HAP-1 (cell line): ENCODE data around the gene MROH2B.

Source experiments
- DNase-seq, 2 experiments: peaks; one replicate each; pipeline ENCODE4 v3.0.0-alpha.2; 2016 to 2020; ENCODE audit warnings: low spot score in 2 of 2
- H3K27me3 ChIP-seq: fragments of 250-450 bp; sonication (Bioruptor Pico); 2 replicates; pipeline ENCODE4 v1.5.1; 2020; ENCODE audit warnings: low read depth, mild to moderate bottlenecking, moderate library complexity
- H3K36me3 ChIP-seq: fragments of 250-450 bp; sonication (Bioruptor Pico); replicated peaks from 2 replicates; pipeline ENCODE4 v1.5.1; 2020; ENCODE audit warnings: mild to moderate bottlenecking
- H3K4me1 ChIP-seq: fragments of 250-450 bp; sonication (Bioruptor Pico); 2 replicates; pipeline ENCODE4 v1.5.1; 2020; ENCODE audit warnings: mild to moderate bottlenecking
- H3K4me3 ChIP-seq: fragments of 250-450 bp; sonication (Bioruptor Pico); 2 replicates; pipeline ENCODE4 v1.5.1; 2020; ENCODE audit warnings: mild to moderate bottlenecking, moderate library complexity
- H3K9me3 ChIP-seq: fragments of 250-450 bp; sonication (Bioruptor Pico); 2 replicates; pipeline ENCODE4 v1.5.1; 2020; ENCODE audit warnings: mild to moderate bottlenecking, moderate library complexity
- in situ Hi-C: fragments of 300-500 bp; cut with MboI; formaldehyde crosslinking; loops from 3 replicates; pipeline ENCODE4 v1.14.3; 2020; ENCODE audit warnings: low sequenced_read_pairs, inconsistent platforms, mixed read lengths

Gene MROH2B

DNA sequence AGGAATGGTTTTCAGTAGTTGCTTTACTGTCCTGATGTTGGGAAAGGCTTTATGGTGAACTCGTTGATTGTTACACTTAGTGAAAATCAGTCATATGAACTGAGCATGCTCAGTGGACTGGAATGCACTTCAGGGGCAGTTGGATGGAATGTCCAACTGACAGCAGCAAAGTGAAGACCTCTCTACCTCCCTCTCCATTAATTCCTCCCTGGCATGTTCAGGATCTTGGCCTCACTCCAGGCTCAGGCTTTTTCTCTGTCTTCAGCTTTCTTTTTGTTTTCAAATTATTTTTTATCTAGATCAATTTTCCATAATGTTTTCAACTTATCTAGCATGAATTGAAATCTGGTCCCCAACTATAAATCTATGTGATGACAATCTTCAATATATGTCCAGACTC is at the start of gene MROH2B:
Gene MROH2B (minus strand): TSS at position 101 of the 400 bp plus-strand sequence. CDS start 490 bp downstream, outside the sequence.
- DNase-seq = no peak
- in situ Hi-C loops = no loop called here
- no peaks in the 10 kb centered on the region for H3K27me3 ChIP-seq
- H3K4me1 ChIP-seq = no peaks in the 10 kb centered on the region
- H3K4me3 ChIP-seq = no peak within 1 kb of the TSS
- H3K9me3 ChIP-seq = no peaks in the 10 kb centered on the region
- H3K36me3 ChIP-seq = no peaks in the 10 kb centered on the region

DNA sequence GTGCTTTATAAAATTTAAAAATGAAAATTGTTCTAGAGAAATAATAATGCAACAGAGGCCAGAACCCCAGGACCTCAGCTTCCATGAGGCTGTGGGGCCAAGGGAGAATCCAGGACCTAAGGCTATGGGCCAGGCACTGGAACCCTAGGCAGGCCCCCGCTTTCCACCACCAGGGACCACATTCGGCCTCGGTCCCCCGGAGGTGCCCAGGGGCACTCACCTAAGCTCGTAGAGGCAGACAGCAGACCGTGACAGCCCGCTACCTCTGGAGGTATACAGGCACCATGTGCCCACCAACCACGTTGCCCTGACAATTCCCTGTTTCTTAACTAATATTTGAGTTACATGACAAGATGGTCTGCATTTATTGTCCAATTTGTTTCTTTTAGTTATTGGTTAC is 49.5 kb upstream of the MROH2B start:
- in situ Hi-C loops = no loop called here
- no peak for DNase-seq
- Histone ChIP-seq H3K4me3 (no peak overlapping the region), H3K27me3 (no peaks in the 10 kb centered on the region; the same call in 1 of the 2 replicates), H3K4me1 (no peaks in the 10 kb centered on the region), H3K36me3 (no peaks in the 10 kb centered on the region), H3K9me3 (no peaks in the 10 kb centered on the region)

DNA sequence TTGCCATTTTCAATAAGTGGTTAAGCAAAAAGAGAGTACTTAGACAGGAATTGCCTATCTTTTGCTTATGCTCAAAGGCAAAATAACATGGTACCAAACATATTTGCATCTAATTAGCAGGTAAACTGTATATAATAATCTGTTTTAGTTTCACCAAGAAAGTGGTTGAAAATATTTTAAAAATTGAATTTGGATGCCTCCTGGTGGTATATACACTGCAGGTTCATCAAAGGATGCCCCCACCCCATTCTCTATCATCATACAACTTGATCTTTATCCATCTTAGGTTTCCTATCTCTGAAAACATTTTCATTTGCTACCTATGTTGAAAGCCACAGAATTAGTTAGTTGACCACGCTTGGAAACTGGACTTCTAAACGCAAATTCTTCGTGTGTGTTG is 47.0 kb upstream of the MROH2B start:
- no peak for DNase-seq
- in situ Hi-C loops = no loop called here
- H3K4me1 ChIP-seq = no peaks in the 10 kb centered on the region

DNA sequence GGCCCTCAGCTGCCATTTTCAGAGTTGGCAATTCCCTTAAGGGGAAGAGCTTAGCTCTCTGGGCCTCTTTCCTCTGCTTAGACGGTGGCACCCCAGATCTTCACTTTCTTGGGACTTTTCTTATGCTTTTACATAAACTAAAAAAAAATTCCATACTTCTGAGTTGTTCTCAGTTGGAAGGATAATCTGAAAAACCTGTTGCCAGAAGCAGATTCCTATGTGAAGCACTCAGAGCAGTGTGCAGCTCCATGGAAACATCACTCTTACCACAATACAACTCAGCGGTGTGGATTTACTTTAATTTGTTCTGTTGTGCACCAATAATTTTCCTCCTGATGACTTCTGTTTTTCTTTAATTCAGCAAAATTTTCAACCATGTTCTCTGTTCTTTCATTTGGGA is 44.1 kb upstream of the MROH2B start:
- Histone ChIP-seq H3K9me3 (no peaks in the 10 kb centered on the region), H3K27me3 (no peaks in the 10 kb centered on the region; the same call in 1 of the 2 replicates), H3K36me3 (no peaks in the 10 kb centered on the region), H3K4me1 (no peaks in the 10 kb centered on the region), H3K4me3 (no peak overlapping the region)
- in situ Hi-C loops = no loop called here
- DNase-seq = no peak

More for the DNA sequence above, 47.0 kb upstream of the MROH2B start:
- Histone ChIP-seq H3K27me3 (no peaks in the 10 kb centered on the region; the same call in 1 of the 2 replicates), H3K4me3 (no peak overlapping the region), H3K36me3 (no peaks in the 10 kb centered on the region), H3K9me3 (no peaks in the 10 kb centered on the region)

DNA sequence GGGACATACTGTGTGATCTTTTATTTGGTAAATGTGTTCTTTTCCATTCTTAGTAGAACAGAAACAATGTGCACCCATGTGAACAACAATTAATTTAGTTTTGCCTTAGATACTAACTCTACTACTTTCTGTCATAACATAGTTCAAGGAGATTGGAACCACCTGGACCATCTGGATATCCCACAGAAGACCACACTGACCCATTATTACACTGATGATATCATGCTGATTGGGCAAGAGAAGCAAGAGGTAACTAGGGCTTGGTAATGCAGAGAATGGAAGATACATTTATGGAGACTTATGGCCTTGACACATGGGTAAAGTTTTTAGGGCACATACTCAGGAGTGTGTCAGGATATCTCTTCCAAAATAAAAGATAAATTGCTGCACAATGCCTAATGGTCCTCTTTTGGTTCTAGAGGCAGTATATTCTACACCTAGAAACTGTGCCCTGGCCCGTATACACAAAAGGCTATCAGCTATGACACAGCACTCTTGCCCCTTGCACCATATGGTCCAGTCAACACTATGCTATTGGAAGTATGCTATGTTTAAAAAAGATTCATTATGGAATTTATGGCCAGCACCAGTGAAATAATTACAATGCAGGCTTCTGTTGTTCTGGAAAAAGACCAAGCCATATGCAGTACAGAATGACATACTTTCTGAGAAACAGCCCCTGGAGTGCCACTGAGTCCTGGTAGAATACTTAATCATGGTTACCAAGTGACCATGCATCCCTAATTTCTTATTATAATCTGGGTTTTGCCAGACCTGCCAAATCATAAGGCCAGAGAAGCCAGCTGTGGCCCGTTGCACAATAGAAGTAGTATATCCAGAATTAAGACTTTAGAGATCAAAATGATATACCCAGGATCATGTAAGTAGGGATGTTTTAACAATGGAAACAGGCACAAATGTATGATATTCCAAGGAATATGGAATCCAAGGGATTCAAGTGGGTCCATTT is 41.6 kb upstream of the MROH2B start:
- in situ Hi-C loops = no loop called here
- H3K4me3 ChIP-seq = no peak overlapping the region
- no peak for DNase-seq

DNA sequence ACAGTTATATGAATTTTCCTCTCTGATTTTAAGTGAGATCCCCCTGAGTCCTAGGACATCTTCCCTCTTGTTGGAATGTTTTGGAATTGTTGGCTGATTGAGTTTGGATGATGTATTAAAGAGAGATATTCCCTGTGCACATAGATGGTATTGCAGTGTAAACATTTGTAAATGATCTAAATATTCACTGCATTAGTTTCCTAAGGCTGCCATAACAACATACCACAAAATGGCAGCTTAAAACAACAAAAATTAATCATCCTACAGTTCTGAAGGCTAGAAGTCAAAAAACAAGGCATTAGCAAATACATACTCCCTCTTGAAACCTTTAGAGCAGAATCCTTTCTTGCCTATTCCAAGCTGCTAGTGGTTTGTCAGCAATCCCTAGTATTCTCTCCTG is 38.0 kb upstream of the MROH2B start:
- Histone ChIP-seq H3K4me1 (no peaks in the 10 kb centered on the region), H3K27me3 (no peaks in the 10 kb centered on the region), H3K9me3 (no peaks in the 10 kb centered on the region), H3K36me3 (no peaks in the 10 kb centered on the region), H3K4me3 (no peak overlapping the region)
- in situ Hi-C loops = no loop called here
- no peak for DNase-seq

More for the DNA sequence above, 41.6 kb upstream of the MROH2B start:
- H3K36me3 ChIP-seq = no peaks in the 10 kb centered on the region
- no peaks in the 10 kb centered on the region; the same call in 1 of the 2 replicates for H3K27me3 ChIP-seq
- H3K4me1 ChIP-seq = no peaks in the 10 kb centered on the region
- H3K9me3 ChIP-seq = no peaks in the 10 kb centered on the region

DNA sequence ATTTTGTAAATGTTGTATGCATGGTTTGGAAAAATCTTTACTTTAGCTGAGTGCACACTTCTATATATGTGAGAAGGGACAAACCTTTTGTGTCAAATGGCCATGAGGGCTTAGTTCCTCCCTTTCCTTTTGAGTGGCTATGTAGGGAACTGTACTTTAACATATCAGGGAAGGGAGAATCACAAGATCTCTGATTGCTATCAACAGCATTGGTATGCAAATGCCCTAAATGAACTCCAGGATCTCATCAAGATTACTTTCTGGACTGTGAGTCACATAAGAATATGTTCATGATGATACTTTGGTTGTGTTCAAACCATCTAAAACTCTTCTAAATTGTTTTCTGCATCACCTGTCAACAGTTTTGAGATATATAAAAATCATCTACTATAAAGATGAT is 31.2 kb upstream of the MROH2B start:
- H3K4me3 ChIP-seq = no peak overlapping the region
- H3K27me3 ChIP-seq = no peaks in the 10 kb centered on the region
- DNase-seq = no peak
- H3K9me3 ChIP-seq = no peaks in the 10 kb centered on the region
- H3K4me1 ChIP-seq = no peaks in the 10 kb centered on the region
- H3K36me3 ChIP-seq = no peaks in the 10 kb centered on the region
- in situ Hi-C loops = no loop called here

DNA sequence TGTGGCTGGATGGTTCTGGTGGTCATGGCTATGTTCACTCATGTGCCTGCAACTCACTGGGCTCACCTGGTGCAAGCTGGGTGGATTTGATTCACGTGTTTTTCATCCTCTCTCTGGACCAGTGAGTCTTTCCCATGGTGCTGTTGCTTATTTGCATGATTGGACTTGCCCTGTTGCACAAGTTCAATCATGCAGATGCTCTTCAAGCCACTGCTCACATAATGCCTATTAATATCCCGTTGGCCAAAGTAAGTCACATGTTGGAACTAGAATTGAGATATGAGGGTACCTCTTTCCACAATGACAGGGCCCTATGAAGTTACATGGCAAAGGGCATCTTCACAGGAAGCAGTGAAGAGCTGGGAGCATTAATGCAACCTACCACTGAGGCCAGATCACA is 26.5 kb upstream of the MROH2B start:
- in situ Hi-C loops = no loop called here
- DNase-seq = no peak
- Histone ChIP-seq H3K9me3 (no peaks in the 10 kb centered on the region), H3K36me3 (no peaks in the 10 kb centered on the region), H3K4me1 (no peaks in the 10 kb centered on the region), H3K4me3 (no peak overlapping the region), H3K27me3 (no peaks in the 10 kb centered on the region)

DNA sequence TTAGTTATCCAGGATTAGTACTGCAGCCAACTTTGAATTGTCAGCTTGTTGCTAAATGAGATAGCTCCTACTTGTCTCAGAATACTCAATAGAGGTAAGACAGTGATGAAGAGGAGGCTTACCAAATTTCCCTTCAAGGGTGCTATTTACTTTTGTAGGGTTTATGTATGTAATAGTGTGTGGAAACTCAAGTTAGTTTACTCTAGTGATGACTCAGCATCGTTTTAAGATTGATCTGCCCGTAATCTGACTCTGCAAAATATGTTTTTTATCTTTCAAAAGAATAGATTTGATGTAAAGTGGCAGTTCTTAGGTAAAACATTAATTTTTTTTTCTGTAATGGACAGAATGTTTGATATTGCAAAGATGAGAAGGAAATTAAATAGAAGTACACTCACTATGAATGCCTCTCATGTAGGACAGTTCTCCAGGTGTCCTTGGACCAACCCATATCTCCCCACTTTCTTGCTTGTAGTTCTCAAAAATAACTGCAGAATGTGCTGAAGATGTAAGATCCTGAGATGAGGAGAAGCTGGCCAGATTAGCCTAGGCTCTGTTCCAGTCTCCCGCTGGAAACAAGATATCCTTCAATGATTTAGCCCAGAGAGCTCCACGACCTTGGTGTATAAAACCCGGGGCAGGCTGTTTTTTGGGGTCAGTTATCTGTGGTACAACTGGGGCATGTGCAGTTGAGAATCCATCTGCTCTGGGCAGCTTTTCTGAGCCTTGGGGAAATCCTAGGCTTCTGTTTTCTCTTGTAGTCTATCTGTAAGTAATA is 24.4 kb upstream of the MROH2B start:
- H3K27me3 ChIP-seq = no peaks in the 10 kb centered on the region
- H3K36me3 ChIP-seq = no peaks in the 10 kb centered on the region
- no peak for DNase-seq
- H3K4me3 ChIP-seq = no peak overlapping the region
- no peaks in the 10 kb centered on the region for H3K4me1 ChIP-seq
- H3K9me3 ChIP-seq = no peaks in the 10 kb centered on the region
- in situ Hi-C loops = no loop called here

DNA sequence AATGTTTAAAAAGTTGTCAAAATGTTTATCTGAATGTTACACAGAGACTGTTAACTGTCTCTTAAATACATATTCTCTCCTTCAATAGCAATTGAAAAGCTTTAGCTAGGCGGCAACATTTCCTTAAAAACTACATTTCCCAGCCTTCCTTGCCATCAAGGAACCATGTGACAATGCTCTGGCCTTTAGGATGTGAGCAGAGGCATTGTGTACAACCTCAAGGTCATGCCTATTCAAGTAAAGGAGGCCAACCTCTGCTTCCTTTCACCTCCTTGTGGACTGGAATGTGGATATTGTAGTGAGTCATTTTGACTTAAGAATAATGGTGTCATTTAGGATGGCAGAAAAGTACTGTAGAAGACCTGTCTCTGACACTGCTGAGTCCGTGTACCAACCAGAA is 23.7 kb upstream of the MROH2B start:
- Histone ChIP-seq H3K4me1 (no peaks in the 10 kb centered on the region), H3K36me3 (no peaks in the 10 kb centered on the region), H3K27me3 (no peaks in the 10 kb centered on the region), H3K9me3 (no peaks in the 10 kb centered on the region), H3K4me3 (no peak overlapping the region)
- peak; percentile 12 to 41 for DNase-seq
- in situ Hi-C loops = no loop called here

DNA sequence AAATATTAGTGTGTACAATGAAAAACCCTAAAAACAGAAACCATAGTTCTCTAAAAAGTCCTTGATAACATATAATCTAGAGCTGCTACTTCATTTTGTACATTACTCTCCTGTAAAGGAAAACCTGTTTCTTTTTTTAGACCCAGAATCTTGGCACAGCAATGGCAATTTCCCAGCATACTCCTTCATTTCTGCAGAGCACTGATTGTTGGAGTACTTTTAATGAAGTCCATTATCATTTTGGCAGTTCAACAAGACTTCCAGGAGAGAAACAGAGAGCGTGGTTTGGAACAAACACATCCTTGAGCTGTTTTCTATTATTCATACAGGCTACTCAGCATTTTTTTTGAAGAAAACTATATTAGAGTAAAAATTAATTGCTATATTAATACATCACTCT is 22.7 kb upstream of the MROH2B start:
- in situ Hi-C loops = no loop called here
- no peaks in the 10 kb centered on the region for H3K27me3 ChIP-seq

DNA sequence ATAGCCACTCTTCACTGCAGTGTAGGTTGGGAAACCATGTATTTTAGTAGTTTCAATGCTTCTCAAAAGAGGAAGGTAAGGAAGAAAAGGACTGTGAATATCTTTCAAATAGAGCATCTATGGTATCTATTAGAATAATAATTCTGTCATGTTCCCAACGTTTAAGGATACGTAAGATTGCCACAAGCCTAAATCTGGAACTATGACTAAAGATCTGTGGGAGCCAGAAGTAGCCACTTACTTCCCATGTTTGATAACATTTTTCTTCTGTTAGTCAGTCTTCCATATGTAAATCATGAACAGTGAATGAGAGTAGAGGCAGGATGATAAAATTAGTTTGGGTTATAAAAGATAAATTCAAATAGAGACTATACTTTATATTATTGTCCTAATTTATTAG is 16.3 kb upstream of the MROH2B start:
- in situ Hi-C loops = no loop called here
- DNase-seq = no peak
- Histone ChIP-seq H3K4me1 (no peaks in the 10 kb centered on the region), H3K9me3 (no peaks in the 10 kb centered on the region), H3K36me3 (no peaks in the 10 kb centered on the region), H3K27me3 (0 out of 2 replicates have a peak, but pooled peaks cover 3% of the 10 kb centered on the region), H3K4me3 (no peak overlapping the region)

More for the DNA sequence above, 22.7 kb upstream of the MROH2B start:
- Histone ChIP-seq H3K9me3 (no peaks in the 10 kb centered on the region), H3K4me3 (no peak overlapping the region), H3K4me1 (no peaks in the 10 kb centered on the region), H3K36me3 (no peaks in the 10 kb centered on the region)
- no peak for DNase-seq

DNA sequence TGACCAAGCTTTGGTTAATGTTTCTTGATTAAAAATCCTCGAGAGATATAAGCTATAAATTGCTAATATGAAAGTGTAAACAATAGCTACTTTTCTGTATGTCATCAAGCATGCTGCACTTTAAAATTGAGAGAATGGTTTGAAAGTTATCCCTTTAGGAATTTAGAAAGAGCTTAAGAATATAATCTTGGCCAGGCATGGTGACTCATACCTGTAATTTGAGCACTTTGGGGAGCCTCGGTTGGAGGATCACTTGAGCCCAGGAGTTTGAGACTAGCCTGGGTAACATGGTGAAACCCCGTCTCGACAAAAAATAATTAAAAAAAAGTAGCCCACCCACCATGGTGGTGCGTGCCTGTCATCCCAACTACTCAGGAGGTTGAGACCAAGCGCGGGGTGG is 12.2 kb upstream of the MROH2B start:
- Histone ChIP-seq H3K4me1 (no peaks in the 10 kb centered on the region), H3K27me3 (peaks cover 3% of the 10 kb centered on the region; the same call in 1 of the 2 replicates), H3K36me3 (no peaks in the 10 kb centered on the region), H3K4me3 (no peak overlapping the region), H3K9me3 (no peaks in the 10 kb centered on the region)
- DNase-seq = no peak
- in situ Hi-C loops = no loop called here

DNA sequence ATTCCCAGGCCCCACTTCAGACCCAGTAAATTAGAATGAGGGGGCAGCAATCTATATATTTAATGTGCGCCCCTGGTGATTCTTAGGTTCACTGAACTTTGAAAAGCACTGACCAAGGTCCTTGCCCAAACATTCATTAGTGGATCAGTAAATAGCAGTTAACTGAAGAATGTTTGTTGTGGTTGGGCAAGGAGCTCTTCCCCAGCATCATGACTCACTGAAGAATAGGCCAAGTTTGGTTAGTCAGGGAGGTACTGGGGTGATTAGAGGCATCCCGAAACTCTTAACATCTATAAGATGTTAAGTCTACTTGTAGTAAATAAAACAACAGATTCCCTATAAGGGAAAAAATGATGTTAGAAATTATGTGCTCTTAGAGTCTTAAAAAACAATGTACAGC is 833 bp upstream of the MROH2B start:
- H3K4me1 ChIP-seq = no peaks in the 10 kb centered on the region
- H3K4me3 ChIP-seq = no peak overlapping the region
- in situ Hi-C loops = no loop called here
- H3K36me3 ChIP-seq = no peaks in the 10 kb centered on the region
- H3K27me3 ChIP-seq = no peaks in the 10 kb centered on the region
- no peak for DNase-seq
- H3K9me3 ChIP-seq = no peaks in the 10 kb centered on the region
